ENCODE measurements around the gene CCDC197. TPM values are rescaled to one million over a fixed set of nuclear protein-coding genes. Genes with fewer than 3 reads are reported as not detected.

The CCDC197 gene
- total RNA-seq, 2 experiments from 2014 or later = not detected

DNA sequence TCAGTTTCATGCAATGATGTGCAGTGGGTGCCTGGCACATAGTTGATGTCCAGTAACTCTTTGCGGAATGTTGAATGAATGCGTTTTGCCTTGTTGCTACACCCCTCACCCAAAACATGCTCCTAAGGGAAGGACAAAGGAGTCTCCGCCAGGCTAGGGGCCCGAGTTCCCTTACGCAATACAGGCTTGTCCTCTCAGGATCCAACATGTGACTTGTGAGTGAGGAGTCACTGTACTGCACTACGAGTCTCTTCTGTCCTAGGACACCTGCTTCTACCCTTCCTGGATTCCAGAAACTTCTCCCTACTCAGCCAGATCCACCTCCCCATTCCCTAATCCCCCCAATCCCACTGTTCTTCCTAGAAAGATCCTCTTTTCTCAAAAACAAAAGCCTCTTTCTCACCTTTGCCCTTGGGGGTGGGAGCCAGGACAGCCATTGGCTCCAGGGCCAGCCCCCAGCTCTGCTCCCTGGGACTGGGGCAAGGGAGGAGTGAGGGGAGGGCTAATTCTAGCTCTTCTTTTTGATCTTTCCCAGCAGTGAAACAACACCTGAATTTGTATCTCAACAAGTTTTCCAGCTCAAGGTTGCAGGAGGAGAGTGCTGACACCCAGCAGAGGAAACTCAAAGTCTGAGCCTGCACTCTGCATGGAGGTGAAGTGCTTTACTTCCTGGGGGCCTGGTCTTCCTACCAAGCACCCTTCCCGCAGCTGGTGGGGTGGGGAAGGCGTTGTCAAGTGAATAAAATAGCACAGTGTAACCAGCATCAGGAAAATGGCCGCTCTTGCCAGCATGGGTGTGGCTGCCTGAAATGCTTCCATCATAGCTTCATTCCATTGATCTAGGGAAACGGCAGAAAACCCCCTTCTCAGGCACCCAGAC lies 25.7 kb downstream of the CCDC197 start:
- TF ChIP-seq EZH2phosphoT487 (IDR thresholded peaks at IDR 0.05; ENCODE audit: borderline replicate concordance, low read depth, low read length) = no peak
- TF ChIP-seq, protein P1, sequence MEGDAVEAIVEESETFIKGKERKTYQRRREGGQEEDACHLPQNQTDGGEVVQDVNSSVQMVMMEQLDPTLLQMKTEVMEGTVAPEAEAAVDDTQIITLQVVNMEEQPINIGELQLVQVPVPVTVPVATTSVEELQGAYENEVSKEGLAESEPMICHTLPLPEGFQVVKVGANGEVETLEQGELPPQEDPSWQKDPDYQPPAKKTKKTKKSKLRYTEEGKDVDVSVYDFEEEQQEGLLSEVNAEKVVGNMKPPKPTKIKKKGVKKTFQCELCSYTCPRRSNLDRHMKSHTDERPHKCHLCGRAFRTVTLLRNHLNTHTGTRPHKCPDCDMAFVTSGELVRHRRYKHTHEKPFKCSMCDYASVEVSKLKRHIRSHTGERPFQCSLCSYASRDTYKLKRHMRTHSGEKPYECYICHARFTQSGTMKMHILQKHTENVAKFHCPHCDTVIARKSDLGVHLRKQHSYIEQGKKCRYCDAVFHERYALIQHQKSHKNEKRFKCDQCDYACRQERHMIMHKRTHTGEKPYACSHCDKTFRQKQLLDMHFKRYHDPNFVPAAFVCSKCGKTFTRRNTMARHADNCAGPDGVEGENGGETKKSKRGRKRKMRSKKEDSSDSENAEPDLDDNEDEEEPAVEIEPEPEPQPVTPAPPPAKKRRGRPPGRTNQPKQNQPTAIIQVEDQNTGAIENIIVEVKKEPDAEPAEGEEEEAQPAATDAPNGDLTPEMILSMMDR (conservative IDR thresholded peaks at IDR 0.05; ENCODE audit: low read length) = no peak
- no peaks in the 10 kb centered on the region for H3K9me2 ChIP-seq (ENCODE audit: insufficient read depth, low read length)
- H2AFZ ChIP-seq (ENCODE audit: low read length) = peak overlapping the region; percentile 42; the same call in 1 of the 2 replicates
- H3K4me1 ChIP-seq (ENCODE audit: insufficient read depth, low read length, poor library complexity, severe bottlenecking) = peaks cover 10% of the 10 kb centered on the region
- H4K20me1 ChIP-seq (ENCODE audit: insufficient read depth, low read length) = no peaks in the 10 kb centered on the region
- BruUV-seq (replicated peaks) = no TSS peak
- no peak for DNase-seq (ENCODE audit: low spot score)
- no peak overlapping the region for H3K27ac ChIP-seq (ENCODE audit: low read depth, low read length, poor library complexity, severe bottlenecking)
- no peak overlapping the region for H3K4me3 ChIP-seq (ENCODE audit: low read depth, low read length, poor library complexity, severe bottlenecking)
- intact Hi-C loops (cut with micrococcal nuclease; ENCODE audit: unreplicated experiment) = no loop called here
- no peaks in the 10 kb centered on the region for H3K79me2 ChIP-seq (ENCODE audit: insufficient read depth, low read depth, low read length)
- no peak overlapping the region for H3K4me2 ChIP-seq (ENCODE audit: low read length)
- H3K9me3 ChIP-seq (ENCODE audit: low read length) = no peaks in the 10 kb centered on the region
- ChIA-PET POLR2A (interaction anchor here (1.6 kb wide), 1 partner anchor 59 kb away, joined by 3 read pairs; no protein-coding TSS in a partner anchor), CTCF (ENCODE audit: unreplicated experiment) (no interaction called here)
- no peaks in the 10 kb centered on the region for H3K36me3 ChIP-seq (ENCODE audit: insufficient read depth, low read length)

GRCh38 chr14:94024549-94024948 lies 27.4 kb downstream of the CCDC197 start:
- H3K4me2 ChIP-seq (ENCODE audit: low read length) = no peak overlapping the region
- BruUV-seq (replicated peaks) = no TSS peak
- POLR2A ChIA-PET = no interaction called here
- H3K4me3 ChIP-seq (ENCODE audit: low read depth, low read length, poor library complexity, severe bottlenecking) = no peak overlapping the region
- no peak overlapping the region for H3K27ac ChIP-seq (ENCODE audit: low read depth, low read length, poor library complexity, severe bottlenecking)
- DNase-seq (ENCODE audit: low spot score) = no peak
- no peaks in the 10 kb centered on the region for H3K36me3 ChIP-seq (ENCODE audit: insufficient read depth, low read length)
- H3K79me2 ChIP-seq (ENCODE audit: insufficient read depth, low read depth, low read length) = no peaks in the 10 kb centered on the region
- peaks cover 10% of the 10 kb centered on the region for H3K4me1 ChIP-seq (ENCODE audit: insufficient read depth, low read length, poor library complexity, severe bottlenecking)
- CTCF ChIA-PET (ENCODE audit: unreplicated experiment) = no interaction called here
- H3K9me2 ChIP-seq (ENCODE audit: insufficient read depth, low read length) = no peaks in the 10 kb centered on the region
- intact Hi-C loops (cut with micrococcal nuclease; ENCODE audit: unreplicated experiment) = no loop called here
- no peaks in the 10 kb centered on the region for H3K9me3 ChIP-seq (ENCODE audit: low read length)
- H2AFZ ChIP-seq (ENCODE audit: low read length) = no peak overlapping the region
- no peaks in the 10 kb centered on the region for H4K20me1 ChIP-seq (ENCODE audit: insufficient read depth, low read length)
- TF ChIP-seq EZH2phosphoT487 (IDR thresholded peaks at IDR 0.05; ENCODE audit: borderline replicate concordance, low read depth, low read length) = no peak
- TF ChIP-seq, protein P1 (conservative IDR thresholded peaks at IDR 0.05; ENCODE audit: low read length) = no peak

GRCh38 chr14:94025720-94026119 lies 28.6 kb downstream of the CCDC197 start:
- no peak for DNase-seq (ENCODE audit: low spot score)
- intact Hi-C loops (cut with micrococcal nuclease; ENCODE audit: unreplicated experiment) = no loop called here
- Histone ChIP-seq H3K4me1 (ENCODE audit: insufficient read depth, low read length, poor library complexity, severe bottlenecking) (peaks cover 10% of the 10 kb centered on the region), H3K4me3 (ENCODE audit: low read depth, low read length, poor library complexity, severe bottlenecking) (no peak overlapping the region), H3K4me2 (ENCODE audit: low read length) (no peak overlapping the region), H3K9me2 (ENCODE audit: insufficient read depth, low read length) (no peaks in the 10 kb centered on the region), H3K27ac (ENCODE audit: low read depth, low read length, poor library complexity, severe bottlenecking) (no peak overlapping the region), H3K79me2 (ENCODE audit: insufficient read depth, low read depth, low read length) (no peaks in the 10 kb centered on the region), H2AFZ (ENCODE audit: low read length) (peak overlapping the region; percentile 86), H3K36me3 (ENCODE audit: insufficient read depth, low read length) (no peaks in the 10 kb centered on the region), H4K20me1 (ENCODE audit: insufficient read depth, low read length) (no peaks in the 10 kb centered on the region), H3K9me3 (ENCODE audit: low read length) (no peaks in the 10 kb centered on the region)
- TF ChIP-seq, protein P1 (conservative IDR thresholded peaks at IDR 0.05; ENCODE audit: low read length) = no peak
- no peak for TF ChIP-seq EZH2phosphoT487 (IDR thresholded peaks at IDR 0.05; ENCODE audit: borderline replicate concordance, low read depth, low read length)
- ChIA-PET CTCF (ENCODE audit: unreplicated experiment) (interaction anchor here (1.1 kb wide), 1 partner anchor 10 kb away, joined by 3 read pairs; no protein-coding TSS in a partner anchor), POLR2A (interaction anchor here (0.6 to 1.1 kb wide), 4 partner anchors 117 to 833 kb away, joined by 3 to 5 read pairs (median 4); partner anchors contain the start of gene PPP4R4)
- BruUV-seq (replicated peaks) = no TSS peak

All from OCI-LY7 (cell line).